NCI-H1694 (cell line): Measurements from ENCODE around the gene CROCC2.

Experiments
- DNase-seq: peaks from one replicate; lab custom pipeline; 2025; lab: John Stamatoyannopoulos, UW

The CROCC2 gene

GRCh38 chr2:241015439-241015838, 109.3 kb downstream of the CROCC2 start:
- DNase-seq, result no peak

- DNase-seq, result no peak
These were observed 111.2 kb downstream of the CROCC2 start for GRCh38 chr2:241017228-241017940.

GRCh38 chr2:241018051-241018891, 112.1 kb downstream of the CROCC2 start:
- DNase-seq, result no peak

- no peak for DNase-seq
These were observed 113.5 kb downstream of the CROCC2 start for GRCh38 chr2:241019441-241020139.

GRCh38 chr2:241020201-241020600, 114.1 kb downstream of the CROCC2 start:
- DNase-seq, result no peak

GRCh38 chr2:241020629-241021190, 114.6 kb downstream of the CROCC2 start:
- no peak for DNase-seq

GRCh38 chr2:241025639-241026038, 119.5 kb downstream of the CROCC2 start:
- no peak for DNase-seq

GRCh38 chr2:241029599-241030332, 123.6 kb downstream of the CROCC2 start:
- DNase-seq, result no peak

- DNase-seq, result no peak
These were observed 124.2 kb downstream of the CROCC2 start for GRCh38 chr2:241030333-241030680.

- DNase-seq, result no peak
These were observed 124.7 kb downstream of the CROCC2 start for GRCh38 chr2:241030883-241031282.

GRCh38 chr2:241031436-241032165, 125.5 kb downstream of the CROCC2 start:
- no peak for DNase-seq

- DNase-seq, result no peak
These were observed 127.3 kb downstream of the CROCC2 start for GRCh38 chr2:241033336-241033987.

GRCh38 chr2:241033994-241034393, 127.9 kb downstream of the CROCC2 start:
- no peak for DNase-seq

GRCh38 chr2:241034490-241035141, 128.5 kb downstream of the CROCC2 start:
- DNase-seq, result no peak

- no peak for DNase-seq
These were observed 129.1 kb downstream of the CROCC2 start for GRCh38 chr2:241035142-241035817.

- DNase-seq, result no peak
These were observed 129.8 kb downstream of the CROCC2 start for GRCh38 chr2:241035818-241036396.

GRCh38 chr2:241036397-241036963, 130.3 kb downstream of the CROCC2 start:
- DNase-seq, result no peak

GRCh38 chr2:241036964-241037421, 130.9 kb downstream of the CROCC2 start:
- DNase-seq, result no peak

GRCh38 chr2:241037498-241037897, 131.4 kb downstream of the CROCC2 start:
- no peak for DNase-seq
